Body of pancreas (tissue), 4 donors: ENCODE results near the gene PCTP.

Experiments used
- CTCF ChIP-seq, 7 experiments: fragments of 450-650 bp in 4 of 7; fragments of 200-600 bp in 3 of 7; sonication (generic) in 3 of 7; IDR thresholded peaks; one replicate each; pipeline ENCODE4 v1.5.1; 2016 to 2019; ENCODE audit warnings: antibody characterized with exemption in 7 of 7
- POLR2A ChIP-seq, 3 donors: fragments of 450-650 bp; IDR thresholded peaks; one replicate each; pipeline ENCODE4 v1.6.1; 2016; ENCODE audit warnings: antibody characterized with exemption in 3 of 3, mild to moderate bottlenecking in 2 of 3

DNA sequence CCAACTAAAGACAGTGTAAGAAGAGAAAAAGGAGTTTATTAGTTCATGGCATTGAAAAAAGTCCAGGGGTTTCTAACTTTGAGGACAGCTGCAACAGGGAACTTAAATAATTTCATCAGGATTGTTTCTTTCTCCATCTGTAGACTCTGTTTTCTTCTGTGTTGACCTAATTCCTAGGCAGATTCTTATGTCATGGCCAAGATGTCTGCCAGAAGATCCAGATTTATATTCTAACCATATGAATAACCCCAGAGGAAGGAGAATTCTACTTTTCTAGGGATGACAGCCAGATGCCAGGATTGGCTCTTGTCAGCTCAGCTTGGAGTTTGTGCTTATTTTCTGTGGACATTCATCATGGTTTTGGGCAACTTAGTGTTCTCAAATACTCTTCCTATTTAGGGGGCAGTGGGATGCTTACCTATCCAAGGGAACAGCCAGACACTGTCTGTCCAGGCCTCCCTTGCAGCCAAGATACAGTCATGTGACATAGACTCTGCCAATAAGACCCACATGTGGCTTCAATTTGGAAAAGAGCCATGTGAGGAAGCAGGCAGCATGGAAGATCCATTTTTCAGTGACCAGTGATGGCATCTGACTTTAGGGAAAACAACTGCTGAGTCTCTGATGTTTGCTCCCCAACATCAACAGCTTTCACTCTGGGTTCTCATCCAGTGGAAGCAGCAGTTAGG, 18.2 kb downstream of the PCTP start:
- TF ChIP-seq CTCF (IDR thresholded peaks at IDR 0.05) (no peak), POLR2A (IDR thresholded peaks at IDR 0.05) (no peak)
